ENCODE measurements around the gene TCF7L1. TPM values are rescaled to one million over a fixed set of nuclear protein-coding genes. Genes with fewer than 3 reads are reported as not detected.
A peak's percentile ranks its signal among the peaks of the same experiment; 100 is the strongest.

The TCF7L1 gene
- total and polyA plus RNA-seq, 5 donors, result 12.0 to 13.8 (median 12.9) TPM

DNA sequence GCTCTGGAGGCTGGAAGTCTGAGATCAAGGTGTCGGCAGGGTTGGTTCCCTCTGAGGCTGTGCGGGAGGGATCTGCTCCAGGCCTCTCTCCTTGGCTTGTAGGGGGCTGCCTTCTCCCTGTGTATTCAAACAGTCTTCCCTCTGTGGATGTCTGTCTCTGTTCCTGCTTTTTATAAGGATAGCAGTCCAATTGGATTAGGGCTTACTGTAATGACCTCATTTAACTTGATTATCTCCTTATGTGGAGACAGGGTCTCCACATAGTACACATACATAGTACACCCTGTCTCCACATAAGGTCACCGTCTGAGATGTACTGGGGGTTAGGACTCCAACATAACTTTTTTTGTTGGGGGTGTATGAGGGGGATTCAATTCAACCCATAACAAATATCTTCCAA lies 30.5 kb downstream of the TCF7L1 start:
- DNase-seq (no peak), ATAC-seq (no peak)
- intact Hi-C loops (cut with DNase I), result no loop called here
- Histone ChIP-seq H3K27ac (ENCODE audit: low read length) (no peak overlapping the region), H3K4me3 (ENCODE audit: low read length) (no peak overlapping the region), H3K27me3 (ENCODE audit: control insufficient read depth, insufficient read depth) (no peaks in the 10 kb centered on the region), H3K9me3 (ENCODE audit: control insufficient read depth, low read length) (no peaks in the 10 kb centered on the region), H3K4me1 (ENCODE audit: control insufficient read depth, insufficient read depth, low read length) (peaks cover 30% of the 10 kb centered on the region)
- 70% methylated on average over 3 of the region's 3 CpGs for WGBS

- WGBS, result 75% methylated on average over 8 of the region's 8 CpGs
- DNase-seq, result no peak
- no peak overlapping the region for H3K27ac ChIP-seq (ENCODE audit: low read length)
- no peaks in the 10 kb centered on the region for H3K27me3 ChIP-seq (ENCODE audit: control insufficient read depth, insufficient read depth)
- no peak overlapping the region for H3K4me3 ChIP-seq (ENCODE audit: low read length)
- no peaks in the 10 kb centered on the region for H3K9me3 ChIP-seq (ENCODE audit: control insufficient read depth, low read length)
- ATAC-seq, result no peak
- peaks cover 25% of the 10 kb centered on the region for H3K4me1 ChIP-seq (ENCODE audit: control insufficient read depth, insufficient read depth, low read length)
- intact Hi-C loops (cut with DNase I), result no loop called here
Measured at GRCh38 chr2:85164145-85164569, 31.0 kb downstream of the TCF7L1 start.

- Histone ChIP-seq H3K27me3 (ENCODE audit: control insufficient read depth, insufficient read depth) (no peaks in the 10 kb centered on the region), H3K4me1 (ENCODE audit: control insufficient read depth, insufficient read depth, low read length) (peaks cover 20% of the 10 kb centered on the region), H3K27ac (ENCODE audit: low read length) (no peak overlapping the region), H3K4me3 (ENCODE audit: low read length) (no peak overlapping the region), H3K9me3 (ENCODE audit: control insufficient read depth, low read length) (no peaks in the 10 kb centered on the region)
- intact Hi-C loops (cut with DNase I), result no loop called here
- DNase-seq (no peak), ATAC-seq (peak in 1 of 2 donors; percentile 20)
- WGBS, result 54% methylated on average over 9 of the region's 9 CpGs
Measured at GRCh38 chr2:85165088-85165690, 32.0 kb downstream of the TCF7L1 start.

DNA sequence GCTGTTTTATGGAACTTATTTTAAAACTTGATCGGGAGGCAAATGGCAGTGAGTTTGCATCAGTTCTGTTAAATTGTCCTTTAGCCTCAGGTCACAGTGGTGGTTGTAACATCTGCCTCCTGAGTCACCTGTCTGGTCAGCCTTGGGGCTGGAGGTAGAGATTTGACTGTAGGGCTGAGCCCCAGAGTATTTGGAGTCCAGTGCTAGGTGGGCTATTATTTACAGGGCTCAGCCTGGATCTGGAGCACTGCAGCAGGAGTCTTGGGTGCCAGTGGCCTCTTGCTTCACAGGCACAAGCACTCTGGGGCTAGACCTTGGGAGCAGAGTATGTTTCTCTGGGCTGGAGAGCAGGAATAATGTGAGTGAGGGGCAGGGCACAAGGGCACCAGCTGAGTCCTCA lies 32.8 kb downstream of the TCF7L1 start:
- Histone ChIP-seq H3K27me3 (ENCODE audit: control insufficient read depth, insufficient read depth) (no peaks in the 10 kb centered on the region), H3K4me3 (ENCODE audit: low read length) (no peak overlapping the region), H3K9me3 (ENCODE audit: control insufficient read depth, low read length) (no peaks in the 10 kb centered on the region), H3K4me1 (ENCODE audit: control insufficient read depth, insufficient read depth, low read length) (peaks cover 20% of the 10 kb centered on the region), H3K27ac (ENCODE audit: low read length) (no peak overlapping the region)
- ATAC-seq (no peak), DNase-seq (no peak)
- WGBS, result 81% methylated on average over 1 of the region's 1 CpG
- intact Hi-C loops (cut with DNase I), result no loop called here

DNA sequence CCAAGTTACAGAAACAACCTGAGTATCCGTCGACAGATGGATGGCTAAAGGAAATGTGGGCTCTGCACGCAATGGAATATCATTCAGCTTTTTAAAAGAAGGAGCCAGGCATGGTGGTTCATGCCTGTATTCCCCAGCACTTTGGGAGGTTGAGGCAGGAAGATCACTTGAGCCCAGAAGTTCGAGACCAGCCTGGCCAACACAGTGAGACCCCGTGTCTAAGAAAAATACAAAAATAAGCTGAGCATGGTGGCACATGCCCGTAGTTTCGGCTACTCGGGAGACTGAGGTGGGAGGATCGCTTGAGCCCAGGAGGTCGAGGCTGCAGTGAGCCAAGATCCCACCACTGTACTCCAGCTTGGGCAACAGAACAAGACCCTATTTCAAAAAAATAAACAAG lies 34.3 kb downstream of the TCF7L1 start:
- intact Hi-C loops (cut with DNase I), result no loop called here
- Histone ChIP-seq H3K27me3 (ENCODE audit: control insufficient read depth, insufficient read depth) (no peaks in the 10 kb centered on the region), H3K9me3 (ENCODE audit: control insufficient read depth, low read length) (no peaks in the 10 kb centered on the region), H3K4me3 (ENCODE audit: low read length) (no peak overlapping the region), H3K27ac (ENCODE audit: low read length) (no peak overlapping the region), H3K4me1 (ENCODE audit: control insufficient read depth, insufficient read depth, low read length) (peaks cover 12% of the 10 kb centered on the region)
- no peak for DNase-seq
- ATAC-seq, result no peak
- 95% methylated on average over 10 of the region's 10 CpGs for WGBS

GRCh38 chr2:85168942-85169341 lies 35.8 kb downstream of the TCF7L1 start:
- 92% methylated on average over 3 of the region's 3 CpGs for WGBS
- no peak overlapping the region for H3K4me3 ChIP-seq (ENCODE audit: low read length)
- intact Hi-C loops (cut with DNase I), result no loop called here
- H3K27ac ChIP-seq (ENCODE audit: low read length), result no peak overlapping the region
- ATAC-seq, result no peak
- no peaks in the 10 kb centered on the region for H3K9me3 ChIP-seq (ENCODE audit: control insufficient read depth, low read length)
- peaks cover 9% of the 10 kb centered on the region for H3K4me1 ChIP-seq (ENCODE audit: control insufficient read depth, insufficient read depth, low read length)
- no peaks in the 10 kb centered on the region for H3K27me3 ChIP-seq (ENCODE audit: control insufficient read depth, insufficient read depth)
- DNase-seq, result no peak

GRCh38 chr2:85169581-85169980 lies 36.4 kb downstream of the TCF7L1 start:
- Histone ChIP-seq H3K4me1 (ENCODE audit: control insufficient read depth, insufficient read depth, low read length) (peaks cover 10% of the 10 kb centered on the region), H3K9me3 (ENCODE audit: control insufficient read depth, low read length) (no peaks in the 10 kb centered on the region), H3K27ac (ENCODE audit: low read length) (no peak overlapping the region), H3K4me3 (ENCODE audit: low read length) (no peak overlapping the region), H3K27me3 (ENCODE audit: control insufficient read depth, insufficient read depth) (no peaks in the 10 kb centered on the region)
- DNase-seq (no peak), ATAC-seq (no peak)
- 80% methylated on average over 3 of the region's 3 CpGs for WGBS
- intact Hi-C loops (cut with DNase I), result no loop called here

DNA sequence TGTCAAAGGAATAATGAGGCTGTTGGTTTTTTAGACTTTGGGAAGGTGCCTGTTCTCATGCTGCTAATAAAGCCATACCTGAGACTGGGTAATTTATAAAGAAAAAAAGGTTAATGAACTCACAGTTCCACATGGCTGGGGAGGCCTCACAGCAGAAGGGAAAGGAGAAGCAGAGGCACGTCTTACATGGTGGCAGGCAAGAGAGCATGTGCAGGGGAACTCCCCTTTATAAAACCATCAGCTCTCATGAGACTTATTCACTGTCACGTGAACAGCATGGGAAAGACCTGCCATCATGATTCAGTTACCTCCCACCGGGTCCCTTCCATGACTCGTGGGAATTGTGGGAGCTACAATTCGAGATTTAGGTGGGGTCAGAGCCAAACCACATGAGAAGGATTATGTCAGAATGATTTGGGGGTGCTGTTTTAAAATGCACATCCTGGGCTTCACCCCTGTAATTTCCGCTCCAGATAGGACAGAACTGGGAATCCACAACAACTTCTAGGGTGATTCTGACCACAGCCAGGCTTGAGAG lies 37.8 kb downstream of the TCF7L1 start:
- ATAC-seq, result no peak
- Histone ChIP-seq H3K27me3 (ENCODE audit: control insufficient read depth, insufficient read depth) (no peaks in the 10 kb centered on the region), H3K27ac (ENCODE audit: low read length) (no peak overlapping the region), H3K4me3 (ENCODE audit: low read length) (no peak overlapping the region), H3K4me1 (ENCODE audit: control insufficient read depth, insufficient read depth, low read length) (peaks cover 14% of the 10 kb centered on the region), H3K9me3 (ENCODE audit: control insufficient read depth, low read length) (no peaks in the 10 kb centered on the region)
- no peak for DNase-seq
- WGBS, result 82% methylated on average over 6 of the region's 6 CpGs
- intact Hi-C loops (cut with DNase I), result no loop called here

DNA sequence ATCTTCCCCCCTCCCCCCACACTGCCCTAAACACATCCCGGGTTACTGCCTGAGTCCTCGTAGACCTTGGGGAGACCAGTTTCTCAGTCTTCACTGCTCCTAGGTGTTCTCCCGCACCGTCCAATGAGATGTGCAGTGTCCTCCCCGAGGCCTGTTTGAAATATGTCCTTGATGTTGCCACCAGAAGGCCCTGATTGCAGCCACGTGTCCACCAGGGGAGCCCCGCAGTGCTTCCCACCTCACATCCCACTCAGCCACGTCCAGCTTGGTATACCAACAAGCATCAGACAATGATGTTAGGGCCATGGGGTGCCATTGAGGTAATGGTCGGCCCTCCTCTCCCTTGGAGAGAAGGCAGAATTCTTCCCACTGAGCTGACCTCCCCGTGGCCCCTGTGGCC lies 38.7 kb downstream of the TCF7L1 start:
- intact Hi-C loops (cut with DNase I), result no loop called here

GRCh38 chr2:85173909-85174308 lies 40.7 kb downstream of the TCF7L1 start:
- ATAC-seq, result peak in 1 of 2 donors; percentile 50

More for the DNA sequence above, 38.7 kb downstream of the TCF7L1 start:
- no peak overlapping the region for H3K27ac ChIP-seq (ENCODE audit: low read length)
- H3K27me3 ChIP-seq (ENCODE audit: control insufficient read depth, insufficient read depth), result no peaks in the 10 kb centered on the region
- peaks cover 11% of the 10 kb centered on the region for H3K4me1 ChIP-seq (ENCODE audit: control insufficient read depth, insufficient read depth, low read length)
- no peaks in the 10 kb centered on the region for H3K9me3 ChIP-seq (ENCODE audit: control insufficient read depth, low read length)
- DNase-seq (no peak), ATAC-seq (no peak)
- no peak overlapping the region for H3K4me3 ChIP-seq (ENCODE audit: low read length)
- 81% methylated on average over 10 of the region's 10 CpGs for WGBS

GRCh38 chr2:85174943-85175342 lies 41.8 kb downstream of the TCF7L1 start:
- H3K9me3 ChIP-seq (ENCODE audit: control insufficient read depth, low read length), result no peaks in the 10 kb centered on the region
- 71% methylated on average over 6 of the region's 6 CpGs for WGBS
- H3K27ac ChIP-seq (ENCODE audit: low read length), result peak overlapping the region; percentile 33
- H3K4me3 ChIP-seq (ENCODE audit: low read length), result no peak overlapping the region
- intact Hi-C loops (cut with DNase I), result loop anchor here in 1 of 4 donors (5.0 kb wide), 1 partner anchor 33 kb away; no protein-coding TSS in a partner anchor
- peak in 1 of 3 donors; percentile 59 for DNase-seq
- no peaks in the 10 kb centered on the region for H3K27me3 ChIP-seq (ENCODE audit: control insufficient read depth, insufficient read depth)
- peak; percentile 43 to 47 for ATAC-seq
- H3K4me1 ChIP-seq (ENCODE audit: control insufficient read depth, insufficient read depth, low read length), result peaks cover 15% of the 10 kb centered on the region

More at GRCh38 chr2:85173909-85174308, 40.7 kb downstream of the TCF7L1 start:
- Histone ChIP-seq H3K27me3 (ENCODE audit: control insufficient read depth, insufficient read depth) (no peaks in the 10 kb centered on the region), H3K27ac (ENCODE audit: low read length) (peak overlapping the region; percentile 84), H3K9me3 (ENCODE audit: control insufficient read depth, low read length) (no peaks in the 10 kb centered on the region), H3K4me1 (ENCODE audit: control insufficient read depth, insufficient read depth, low read length) (peaks cover 11% of the 10 kb centered on the region), H3K4me3 (ENCODE audit: low read length) (no peak overlapping the region)
- DNase-seq, result peak in 2 of 3 donors; percentile 41 to 73
- intact Hi-C loops (cut with DNase I), result no loop called here
- WGBS, result 68% methylated on average over 9 of the region's 9 CpGs

Measured in right cardiac atrium (tissue), 5 donors.